CD4-positive, alpha-beta T cell treated with Interleukin-15 for 1 hour (primary cell): Measurements from ENCODE around the gene PRAMEF20.

Experiments used
- DNase-seq: peaks from one replicate; pipeline ENCODE4 v3.0.0-alpha.2; 2020

Gene PRAMEF20

GRCh38 chr1:13465515-13465914 lies 55.3 kb downstream of the PRAMEF20 start:
- no peak for DNase-seq

- DNase-seq: no peak
Measured at GRCh38 chr1:13469343-13469742, 59.1 kb downstream of the PRAMEF20 start.
